ENCODE data around the gene NLK.

- TF ChIP-seq CTCF (IDR thresholded peaks at IDR 0.05) (no peak), POLR2AphosphoS5 (IDR thresholded peaks at IDR 0.05; ENCODE audit: insufficient read depth in 1 of 2, low read depth in 1 of 2) (no peak)
These were observed 28.7 kb downstream of the NLK start for GRCh38 chr17:28071179-28071578.
